NCI-H345 treated with DMSO at 0.1 percent for 48 hours (cell line): ENCODE measurements around the gene VSX1.

ENCODE experiments used
- DNase-seq: peaks from one replicate; lab custom pipeline; 2025; ENCODE audit not compliant: unreplicated experiment; lab: John Stamatoyannopoulos, UW

Gene VSX1

DNA sequence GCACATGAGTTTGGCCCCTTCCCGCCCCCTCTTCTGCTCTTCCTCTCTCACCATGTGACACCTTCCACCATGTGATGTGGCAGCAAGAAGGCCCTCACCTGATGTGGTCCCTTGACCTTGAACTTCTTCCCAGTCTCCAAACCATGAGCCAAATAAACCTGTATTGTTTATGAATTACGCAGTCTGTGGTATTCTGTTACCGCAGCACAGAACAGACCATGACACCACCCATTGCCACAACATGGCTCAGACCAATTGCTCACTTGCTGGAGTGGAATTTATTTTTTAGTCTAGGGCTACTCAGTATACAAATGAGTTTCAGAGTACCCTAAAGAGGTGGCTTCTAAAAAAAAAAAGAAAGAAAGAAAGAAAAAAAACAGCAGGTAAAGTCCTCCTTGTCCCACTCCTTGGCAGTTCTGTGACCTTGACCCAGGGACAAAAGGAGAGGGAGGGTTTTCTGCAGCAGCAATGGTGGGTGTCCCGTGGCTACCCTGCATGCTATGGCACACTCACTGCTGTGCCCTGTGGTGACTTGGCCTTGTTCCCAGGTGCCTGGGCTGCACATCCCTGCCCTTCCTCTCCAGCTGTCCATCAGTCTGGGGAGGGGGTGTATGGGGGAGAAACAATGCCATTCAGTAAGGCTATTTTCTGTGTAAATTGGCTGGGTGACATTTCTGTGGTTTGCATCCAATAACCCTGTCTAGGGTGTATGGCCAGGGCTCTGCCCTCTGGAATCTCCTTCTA, 5.4 kb upstream of the VSX1 start:
- peak; percentile 84 for DNase-seq

- no peak for DNase-seq
These were observed 4.0 kb upstream of the VSX1 start for GRCh38 chr20:25085756-25086495.

GRCh38 chr20:25084626-25085187, 2.8 kb upstream of the VSX1 start:
- no peak for DNase-seq

GRCh38 chr20:25083773-25084625, 2.1 kb upstream of the VSX1 start:
- no peak for DNase-seq

DNA sequence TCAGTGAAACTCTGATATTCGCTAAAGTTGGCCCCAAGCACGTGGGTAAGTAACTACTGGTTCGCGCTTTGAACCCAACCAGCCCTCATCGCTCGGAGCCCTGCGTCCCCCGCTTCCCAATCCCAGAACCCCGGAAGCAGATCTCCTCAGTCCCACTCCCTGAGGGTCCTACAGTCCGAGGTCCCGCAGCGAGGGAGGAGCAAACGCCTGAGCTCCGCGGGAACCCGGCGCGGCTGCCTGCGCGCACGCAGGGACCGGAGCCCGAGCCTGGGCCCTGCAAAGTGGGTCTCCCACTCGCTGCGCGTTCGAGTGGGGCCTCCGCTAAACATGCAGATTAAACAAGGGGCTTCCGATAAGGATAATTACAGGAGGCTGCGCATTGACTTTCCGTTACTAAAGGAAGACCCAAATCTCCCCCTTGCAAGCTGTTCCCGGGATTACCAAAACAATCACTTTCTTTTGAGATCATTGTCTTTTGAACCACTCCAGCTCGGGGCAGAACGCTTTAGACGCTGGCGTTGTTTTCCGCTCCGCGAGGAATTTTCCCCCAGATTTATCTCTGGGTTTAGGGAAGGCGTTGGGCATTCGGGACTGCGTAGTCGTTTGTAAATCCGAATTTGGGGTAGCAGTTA, 1.3 kb upstream of the VSX1 start:
- no peak for DNase-seq

DNA sequence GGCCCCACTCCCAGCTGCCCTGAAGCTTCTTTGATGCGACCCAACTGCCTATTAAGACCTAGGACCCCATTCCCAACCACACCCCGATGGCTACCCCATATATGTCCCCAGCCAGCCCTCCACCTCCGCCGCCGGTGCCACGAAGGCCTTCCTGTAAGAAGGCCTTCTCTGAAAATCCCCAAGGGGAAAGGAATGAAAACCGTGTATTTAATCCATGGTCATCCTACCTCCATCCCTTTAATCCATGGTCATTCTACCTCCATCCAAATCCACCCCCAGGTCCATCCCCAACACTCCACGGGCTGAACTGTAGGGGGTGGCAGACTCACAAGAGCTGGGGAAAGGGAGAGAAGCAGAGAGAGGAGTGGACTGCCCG, 545 bp upstream of the VSX1 start:
- no peak for DNase-seq

- DNase-seq, result no peak
These were observed 744 bp downstream of the VSX1 start for GRCh38 chr20:25081065-25081729.

GRCh38 chr20:25079171-25079570, 2.8 kb downstream of the VSX1 start:
- no peak for DNase-seq

GRCh38 chr20:25078662-25079061, 3.3 kb downstream of the VSX1 start:
- DNase-seq, result no peak

GRCh38 chr20:25077610-25078169, 4.3 kb downstream of the VSX1 start:
- no peak for DNase-seq

GRCh38 chr20:25076731-25077609, 5.0 kb downstream of the VSX1 start:
- DNase-seq, result peak; percentile 59

- no peak for DNase-seq
These were observed 5.7 kb downstream of the VSX1 start for GRCh38 chr20:25076201-25076600.

GRCh38 chr20:25073544-25073943, 8.4 kb downstream of the VSX1 start:
- DNase-seq, result no peak

GRCh38 chr20:25072226-25072811, 9.6 kb downstream of the VSX1 start:
- no peak for DNase-seq

DNA sequence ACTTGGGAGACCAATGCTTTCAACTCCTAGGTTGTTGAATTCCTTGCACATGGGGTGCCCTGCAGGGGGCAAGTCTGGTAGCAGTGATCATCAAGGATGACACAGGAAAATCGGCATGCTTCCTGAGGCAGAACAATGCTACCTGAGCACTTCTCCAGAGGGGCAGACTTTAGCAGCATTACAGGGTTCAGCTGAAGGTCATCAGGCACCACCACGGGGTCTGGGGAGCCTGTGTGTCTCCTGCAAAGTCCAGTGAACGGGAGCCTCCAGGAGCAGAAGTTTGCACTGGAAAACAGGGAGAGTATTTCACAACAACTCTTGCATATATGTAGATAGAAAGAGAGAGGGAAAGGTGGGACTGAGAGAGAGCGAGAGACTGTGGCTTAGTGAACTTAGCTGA, 10.2 kb downstream of the VSX1 start:
- no peak for DNase-seq

DNA sequence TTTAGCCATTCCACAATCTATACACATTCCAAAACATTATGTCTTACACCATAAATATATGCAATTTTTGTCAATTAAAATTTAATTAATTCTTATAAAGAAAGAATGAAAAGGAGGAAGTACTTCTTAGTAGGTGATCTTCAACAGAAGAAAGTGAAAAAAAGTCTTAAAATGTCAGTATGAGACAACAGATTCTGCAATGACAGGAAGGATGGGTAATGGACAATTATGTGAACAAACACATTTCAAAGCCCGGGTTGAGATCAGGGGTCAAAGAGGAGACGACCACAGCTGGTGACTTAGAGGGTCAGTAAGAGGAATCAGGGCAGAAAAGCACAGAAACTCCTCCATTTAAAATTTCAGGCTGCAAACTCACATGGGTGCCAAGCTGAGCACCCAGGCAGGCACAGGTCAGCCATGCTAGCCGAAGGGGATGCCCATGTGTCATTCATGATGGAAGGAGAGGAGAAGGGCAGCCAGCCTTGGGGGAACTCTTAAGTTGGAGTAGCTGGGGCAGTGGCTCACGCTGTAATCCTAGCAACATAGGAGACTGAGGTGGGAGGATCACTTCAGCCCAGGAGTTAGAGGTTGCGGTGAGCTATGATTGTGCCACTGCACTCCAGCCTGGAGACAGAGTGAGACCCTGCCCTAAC, 11.0 kb downstream of the VSX1 start:
- DNase-seq, result no peak

- no peak for DNase-seq
These were observed 14.6 kb downstream of the VSX1 start for GRCh38 chr20:25067102-25067987.
